ENCODE measurements around the gene ENTPD6.

- no peak for TF ChIP-seq POLR2A (IDR thresholded peaks at IDR 0.05; ENCODE audit: low read length)
- no peak for TF ChIP-seq GATA1 (IDR thresholded peaks at IDR 0.05; ENCODE audit: low read depth, low read length)
Measured at GRCh38 chr20:25191051-25191450, 4.5 kb upstream of the ENTPD6 start.

All from erythroblast (primary cell).